ENCODE data around the gene SLC10A3. TPM values are rescaled to one million over a fixed set of nuclear protein-coding genes. Genes with fewer than 3 reads are reported as not detected.

SLC10A3 gene
- total RNA-seq, 1 donor from 2014 or later = 66.2 TPM

- H3K9me3 ChIP-seq = no peaks in the 10 kb centered on the region
- H3K27ac ChIP-seq = no peak overlapping the region
- peaks cover 35 to 39% of the 10 kb centered on the region in 2 donors for H3K36me3 ChIP-seq
- no peaks in the 10 kb centered on the region for H3K27me3 ChIP-seq
- TF ChIP-seq, protein P1, sequence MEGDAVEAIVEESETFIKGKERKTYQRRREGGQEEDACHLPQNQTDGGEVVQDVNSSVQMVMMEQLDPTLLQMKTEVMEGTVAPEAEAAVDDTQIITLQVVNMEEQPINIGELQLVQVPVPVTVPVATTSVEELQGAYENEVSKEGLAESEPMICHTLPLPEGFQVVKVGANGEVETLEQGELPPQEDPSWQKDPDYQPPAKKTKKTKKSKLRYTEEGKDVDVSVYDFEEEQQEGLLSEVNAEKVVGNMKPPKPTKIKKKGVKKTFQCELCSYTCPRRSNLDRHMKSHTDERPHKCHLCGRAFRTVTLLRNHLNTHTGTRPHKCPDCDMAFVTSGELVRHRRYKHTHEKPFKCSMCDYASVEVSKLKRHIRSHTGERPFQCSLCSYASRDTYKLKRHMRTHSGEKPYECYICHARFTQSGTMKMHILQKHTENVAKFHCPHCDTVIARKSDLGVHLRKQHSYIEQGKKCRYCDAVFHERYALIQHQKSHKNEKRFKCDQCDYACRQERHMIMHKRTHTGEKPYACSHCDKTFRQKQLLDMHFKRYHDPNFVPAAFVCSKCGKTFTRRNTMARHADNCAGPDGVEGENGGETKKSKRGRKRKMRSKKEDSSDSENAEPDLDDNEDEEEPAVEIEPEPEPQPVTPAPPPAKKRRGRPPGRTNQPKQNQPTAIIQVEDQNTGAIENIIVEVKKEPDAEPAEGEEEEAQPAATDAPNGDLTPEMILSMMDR (IDR thresholded peaks at IDR 0.05) = no peak
- DNase-seq (ENCODE audit: low spot score in 2 of 2) = no peak
- intact Hi-C loops (cut with DNase I) = no loop called here
- H3K4me3 ChIP-seq = no peak overlapping the region
- H3K4me1 ChIP-seq = no peaks in the 10 kb centered on the region
These were observed 18.4 kb downstream of the SLC10A3 start for GRCh38 chrX:154471839-154472684.

DNA sequence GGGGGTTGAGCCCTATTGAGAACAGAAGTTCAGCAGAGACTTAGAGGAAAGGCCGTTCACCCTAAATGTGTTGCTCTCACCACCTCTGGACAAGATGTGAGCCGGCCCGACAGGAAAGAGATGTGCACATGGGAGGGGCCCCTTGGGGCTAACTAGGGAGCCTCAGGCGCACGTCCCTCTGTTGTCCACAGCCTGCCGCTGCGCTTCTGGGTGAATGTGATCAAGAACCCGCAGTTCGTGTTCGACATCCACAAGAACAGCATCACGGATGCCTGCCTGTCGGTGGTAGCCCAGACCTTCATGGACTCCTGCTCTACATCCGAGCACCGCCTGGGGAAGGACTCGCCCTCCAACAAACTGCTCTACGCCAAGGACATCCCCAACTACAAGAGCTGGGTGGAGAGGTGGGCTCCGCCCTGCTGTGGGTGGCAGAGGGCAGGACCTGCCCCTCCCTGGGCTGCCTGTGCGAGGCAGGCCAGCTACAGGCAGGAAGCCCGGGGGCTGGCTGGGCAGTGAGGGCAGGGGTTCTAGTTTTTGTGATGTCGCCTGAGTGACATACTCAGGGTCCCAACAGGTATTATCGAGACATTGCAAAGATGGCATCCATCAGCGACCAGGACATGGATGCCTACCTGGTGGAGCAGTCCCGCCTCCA lies 19.4 kb downstream of the SLC10A3 start:
- no peaks in the 10 kb centered on the region for H3K4me1 ChIP-seq
- TF ChIP-seq, protein P1 (IDR thresholded peaks at IDR 0.05) = no peak
- intact Hi-C loops (cut with DNase I) = no loop called here
- H3K36me3 ChIP-seq = peaks cover 45 to 48% of the 10 kb centered on the region in 2 donors
- H3K9me3 ChIP-seq = no peaks in the 10 kb centered on the region
- H3K27ac ChIP-seq = no peak overlapping the region
- H3K4me3 ChIP-seq = no peak overlapping the region
- H3K27me3 ChIP-seq = no peaks in the 10 kb centered on the region
- no peak for DNase-seq (ENCODE audit: low spot score in 2 of 2)

DNA sequence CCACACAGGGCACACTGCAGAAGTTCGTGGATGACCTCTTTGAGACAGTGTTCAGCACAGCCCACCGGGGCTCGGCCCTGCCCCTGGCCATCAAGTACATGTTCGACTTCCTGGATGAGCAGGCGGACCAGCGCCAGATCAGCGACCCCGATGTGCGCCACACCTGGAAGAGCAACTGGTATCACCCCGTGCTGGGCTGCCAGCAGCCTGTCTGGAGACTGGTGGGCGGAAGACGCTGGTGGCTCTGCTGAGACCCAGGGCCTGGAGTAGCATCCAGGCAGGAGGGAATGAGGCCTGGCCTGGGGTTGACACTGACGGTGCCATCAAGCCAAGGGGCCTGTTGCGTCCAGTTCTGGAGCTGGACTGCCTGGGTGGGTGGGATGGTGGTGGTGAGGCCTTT lies 20.0 kb downstream of the SLC10A3 start:
- H3K27ac ChIP-seq = no peak overlapping the region
- no peaks in the 10 kb centered on the region for H3K4me1 ChIP-seq
- H3K9me3 ChIP-seq = no peaks in the 10 kb centered on the region
- DNase-seq (ENCODE audit: low spot score in 2 of 2) = no peak
- no peak overlapping the region for H3K4me3 ChIP-seq
- TF ChIP-seq, protein P1 (IDR thresholded peaks at IDR 0.05) = no peak
- H3K36me3 ChIP-seq = peaks cover 51 to 54% of the 10 kb centered on the region in 2 donors
- intact Hi-C loops (cut with DNase I) = no loop called here
- no peaks in the 10 kb centered on the region for H3K27me3 ChIP-seq

DNA sequence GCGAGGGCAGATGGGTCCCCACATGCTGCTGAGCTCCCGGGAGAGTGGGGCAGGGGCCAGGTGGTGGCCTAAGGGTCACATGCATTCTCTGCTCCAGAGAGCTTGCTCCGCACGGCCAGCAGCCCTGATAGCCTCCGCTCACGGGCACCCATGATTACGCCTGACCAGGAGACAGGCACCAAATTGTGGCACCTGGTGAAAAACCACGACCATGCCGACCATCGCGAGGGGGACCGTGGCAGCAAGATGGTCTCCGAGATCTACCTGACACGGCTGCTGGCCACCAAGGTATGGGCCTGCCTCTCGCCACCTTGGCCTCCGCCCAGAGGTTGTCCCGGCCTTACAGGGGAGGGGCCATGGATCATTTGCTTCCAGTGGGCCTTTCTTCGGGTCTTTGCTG lies 20.5 kb downstream of the SLC10A3 start:
- TF ChIP-seq, protein P1 (IDR thresholded peaks at IDR 0.05) = no peak
- Histone ChIP-seq H3K27ac (no peak overlapping the region), H3K9me3 (no peaks in the 10 kb centered on the region), H3K4me3 (no peak overlapping the region), H3K27me3 (no peaks in the 10 kb centered on the region), H3K36me3 (peaks cover 51 to 58% of the 10 kb centered on the region in 2 donors), H3K4me1 (no peaks in the 10 kb centered on the region)
- intact Hi-C loops (cut with DNase I) = no loop called here
- no peak for DNase-seq (ENCODE audit: low spot score in 2 of 2)

- H3K9me3 ChIP-seq = no peaks in the 10 kb centered on the region
- DNase-seq (ENCODE audit: low spot score in 2 of 2) = no peak
- no peaks in the 10 kb centered on the region for H3K4me1 ChIP-seq
- no peak overlapping the region for H3K4me3 ChIP-seq
- intact Hi-C loops (cut with DNase I) = no loop called here
- H3K27ac ChIP-seq = no peak overlapping the region
- H3K27me3 ChIP-seq = no peaks in the 10 kb centered on the region
- peaks cover 57 to 61% of the 10 kb centered on the region in 2 donors for H3K36me3 ChIP-seq
- TF ChIP-seq, protein P1 (IDR thresholded peaks at IDR 0.05) = no peak
These were observed 21.3 kb downstream of the SLC10A3 start for GRCh38 chrX:154469114-154469513.

Measured in ascending aorta (tissue), 2 donors.